ENCODE data around the gene CD7.
"Not testable (repeated sequence)": the region's sequence is repeated elsewhere in the genome, so short reads cannot be mapped to it uniquely, and the experiment has no call there.

Gene CD7

GRCh38 chr17:82348866-82349265 lies 31.5 kb upstream of the CD7 start:
- DNase-seq: no peak
- Histone ChIP-seq H3K27me3 (ENCODE audit: insufficient read depth, low read depth, severe bottlenecking) (no peaks in the 10 kb centered on the region), H3K4me3 (ENCODE audit: low read depth, low read length) (no peak overlapping the region), H3K9me3 (ENCODE audit: severe bottlenecking) (no peaks in the 10 kb centered on the region), H3K27ac (no peak overlapping the region), H3K36me3 (no peaks in the 10 kb centered on the region)
- TF ChIP-seq CTCF (IDR thresholded peaks at IDR 0.05; ENCODE audit: low read depth, low read length): no peak

GRCh38 chr17:82348434-82348833 lies 31.0 kb upstream of the CD7 start:
- Histone ChIP-seq H3K27ac (no peak overlapping the region), H3K9me3 (ENCODE audit: severe bottlenecking) (no peaks in the 10 kb centered on the region), H3K36me3 (no peaks in the 10 kb centered on the region), H3K4me3 (ENCODE audit: low read depth, low read length) (no peak overlapping the region), H3K27me3 (ENCODE audit: insufficient read depth, low read depth, severe bottlenecking) (no peaks in the 10 kb centered on the region)
- no peak for DNase-seq
- no peak for TF ChIP-seq CTCF (IDR thresholded peaks at IDR 0.05; ENCODE audit: low read depth, low read length)

- not testable (repeated sequence) for H3K36me3 ChIP-seq; H3K27me3 ChIP-seq (ENCODE audit: insufficient read depth, low read depth, severe bottlenecking); H3K4me3 ChIP-seq (ENCODE audit: low read depth, low read length)
These were observed 30.6 kb upstream of the CD7 start for GRCh38 chr17:82347994-82348393.

DNA sequence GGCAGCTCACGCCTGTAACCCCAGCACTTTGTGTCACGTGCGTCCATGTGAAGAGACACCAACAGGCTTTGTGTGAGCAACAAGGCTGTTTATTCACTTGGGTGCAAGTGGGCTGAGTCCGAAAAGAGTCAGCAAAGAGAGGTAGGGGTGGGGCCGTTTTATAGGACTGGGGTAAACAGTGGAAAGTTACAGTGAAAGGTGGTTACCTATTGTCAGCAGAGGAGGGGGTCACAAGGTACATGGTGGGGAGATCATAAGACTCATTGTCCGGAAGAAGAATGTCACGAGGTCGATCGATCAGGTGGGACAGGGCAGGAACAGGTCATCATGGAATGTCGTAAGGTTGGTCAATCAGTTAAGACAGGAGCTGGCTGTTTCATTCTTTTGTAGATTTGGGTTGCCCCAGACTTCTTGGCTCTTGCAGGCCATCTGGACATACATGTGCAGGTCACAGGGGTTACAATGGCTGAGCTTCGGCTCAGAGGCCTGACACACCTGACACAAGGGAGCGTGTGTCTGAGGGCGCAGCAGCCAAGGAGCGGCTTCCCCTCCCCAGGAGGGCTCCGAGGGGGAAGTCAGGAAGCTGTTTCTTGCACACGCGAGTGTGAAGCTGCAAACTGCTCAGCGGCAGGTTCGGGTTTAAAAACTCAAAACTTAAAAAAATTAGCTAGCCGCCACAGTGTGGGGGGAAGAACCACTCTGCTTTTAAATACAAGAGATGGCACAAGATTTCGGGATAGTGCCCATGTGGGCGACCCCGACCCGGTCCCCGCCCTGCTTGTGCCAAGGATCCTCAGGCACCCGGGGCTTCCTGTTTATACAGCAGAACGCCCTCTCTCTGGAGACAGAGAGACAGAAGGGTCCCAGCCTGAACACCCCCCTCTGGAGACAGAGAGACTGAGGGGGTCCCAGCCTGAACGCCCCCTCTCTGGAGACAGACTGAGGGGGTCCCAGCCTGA lies 29.2 kb upstream of the CD7 start:
- Histone ChIP-seq H3K4me3 (ENCODE audit: low read depth, low read length) (no peak overlapping the region), H3K27ac (no peak overlapping the region), H3K36me3 (no peaks in the 10 kb centered on the region), H3K27me3 (ENCODE audit: insufficient read depth, low read depth, severe bottlenecking) (no peaks in the 10 kb centered on the region), H3K9me3 (ENCODE audit: severe bottlenecking) (peaks cover 5% of the 10 kb centered on the region)
- no peak for DNase-seq
- TF ChIP-seq CTCF (IDR thresholded peaks at IDR 0.05; ENCODE audit: low read depth, low read length): no peak

More at GRCh38 chr17:82347994-82348393, 30.6 kb upstream of the CD7 start:
- not testable (repeated sequence) for H3K27ac ChIP-seq; DNase-seq; H3K9me3 ChIP-seq (ENCODE audit: severe bottlenecking)

- no peaks in the 10 kb centered on the region for H3K27me3 ChIP-seq (ENCODE audit: insufficient read depth, low read depth, severe bottlenecking)
- H3K27ac ChIP-seq: 0 out of 2 replicates have a peak overlapping the region, but pooled peaks have one; percentile 6
- DNase-seq: no peak
- no peak for TF ChIP-seq CTCF (IDR thresholded peaks at IDR 0.05; ENCODE audit: low read depth, low read length)
- peaks cover 11% of the 10 kb centered on the region for H3K9me3 ChIP-seq (ENCODE audit: severe bottlenecking)
- H3K36me3 ChIP-seq: no peaks in the 10 kb centered on the region
- no peak overlapping the region for H3K4me3 ChIP-seq (ENCODE audit: low read depth, low read length)
These were observed 28.0 kb upstream of the CD7 start for GRCh38 chr17:82345151-82345976.
